GM19463 (cell line): ENCODE measurements around the gene OR14I1.
"Not testable (repeated sequence)": the region's sequence is repeated elsewhere in the genome, so short reads cannot be mapped to it uniquely, and the experiment has no call there.

Experiments
- ATAC-seq: cut with Tn5 transposase; IDR thresholded peaks from one replicate; pipeline ENCODE4 v1.9.1; 2021; ENCODE audit warnings: mild to moderate bottlenecking, moderate library complexity; ENCODE audit not compliant: unreplicated experiment

Gene OR14I1

DNA sequence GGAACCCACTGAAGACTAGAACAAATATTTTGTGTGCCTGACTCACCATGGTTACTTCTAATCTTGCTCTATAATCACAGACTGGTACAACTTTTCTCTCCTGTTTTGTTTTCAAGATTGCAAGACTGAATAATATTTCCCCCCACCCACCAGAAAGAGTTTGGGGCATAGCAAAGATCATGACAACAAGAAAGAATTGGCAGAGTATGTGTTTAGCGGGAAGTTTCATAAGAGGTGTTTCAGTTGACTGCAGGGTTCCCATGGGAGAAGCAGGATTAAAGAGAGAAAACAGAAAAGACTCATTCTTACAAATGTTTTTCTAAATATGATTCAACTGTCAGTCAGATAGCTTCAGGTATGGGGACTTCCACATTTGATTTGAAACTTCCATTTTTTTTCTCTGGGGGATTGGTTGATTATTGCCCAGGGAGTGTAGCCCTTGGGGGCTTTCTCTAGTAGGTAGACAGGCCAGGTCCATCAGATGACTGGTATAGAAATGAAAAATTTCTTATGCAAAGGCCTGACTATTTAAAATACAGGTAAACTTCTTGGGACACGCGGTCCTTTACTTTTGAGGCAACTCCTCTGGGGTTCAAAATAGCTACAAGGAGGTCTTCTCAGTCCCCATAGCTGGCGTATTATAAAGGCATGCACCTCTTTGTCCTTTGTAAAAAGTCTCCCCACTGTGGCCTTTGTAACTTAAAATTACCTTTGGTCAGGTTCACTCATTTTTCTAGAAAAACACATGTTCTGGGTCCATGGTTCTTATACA lies 13.9 kb downstream of the OR14I1 start:
- peak; percentile 77 for ATAC-seq

DNA sequence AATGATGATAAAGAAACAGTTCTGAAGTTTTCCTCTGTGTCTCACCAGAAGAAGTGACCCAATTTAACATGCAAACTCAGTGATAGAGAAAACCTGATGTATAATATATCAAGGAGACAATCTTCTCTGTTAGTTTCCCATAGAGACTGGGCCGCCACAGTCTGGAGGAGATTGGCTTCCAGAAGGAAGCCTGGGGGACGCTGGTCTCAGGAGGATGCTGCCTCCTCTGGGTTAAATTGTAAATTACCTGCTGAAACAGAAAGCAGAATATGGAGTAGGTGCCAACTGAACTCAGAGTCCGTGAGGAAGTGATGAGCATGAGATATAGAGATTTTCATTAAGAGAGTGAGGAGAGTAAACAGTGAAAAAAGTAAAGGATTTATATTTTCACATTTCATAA lies 15.8 kb downstream of the OR14I1 start:
- peak; percentile 71 for ATAC-seq

DNA sequence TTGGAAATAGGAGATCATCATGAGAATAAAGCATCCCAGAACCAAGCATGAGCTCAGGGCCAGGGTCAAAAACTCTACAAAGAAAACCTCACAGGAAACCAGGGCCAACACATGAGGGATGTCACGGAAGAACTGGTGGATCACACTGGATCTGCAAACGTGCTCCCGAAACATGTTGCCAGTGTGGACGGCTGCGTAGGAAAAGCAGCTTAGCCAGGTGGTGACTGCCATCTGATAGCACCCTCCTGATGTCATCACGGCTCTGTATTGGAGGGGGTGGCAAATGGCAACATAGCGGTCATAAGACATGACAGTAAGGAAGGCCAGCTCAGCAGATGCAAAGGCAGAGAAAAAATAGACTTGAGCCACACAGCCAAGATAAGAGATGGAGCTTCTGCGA lies 20.9 kb downstream of the OR14I1 start:
- no peak for ATAC-seq

DNA sequence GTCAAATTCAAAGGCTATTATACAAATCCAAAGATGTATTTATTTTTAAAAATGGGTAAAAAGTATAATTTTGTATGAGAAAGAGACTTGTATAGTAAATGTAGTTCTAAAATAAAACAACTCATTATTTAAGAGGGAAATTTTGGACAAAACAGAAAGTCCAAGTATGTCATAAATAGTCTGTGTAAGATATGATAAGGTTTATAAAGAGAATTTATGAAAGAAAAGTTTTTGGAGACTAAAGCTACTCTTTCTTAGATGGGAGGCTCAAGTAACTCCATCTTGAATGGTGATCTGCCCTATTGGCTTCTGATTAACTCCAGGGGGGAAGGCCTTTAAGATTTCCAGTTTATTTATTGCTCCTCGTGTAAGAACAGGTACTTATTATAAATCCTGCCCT lies 32.6 kb downstream of the OR14I1 start:
- ATAC-seq, result no peak

DNA sequence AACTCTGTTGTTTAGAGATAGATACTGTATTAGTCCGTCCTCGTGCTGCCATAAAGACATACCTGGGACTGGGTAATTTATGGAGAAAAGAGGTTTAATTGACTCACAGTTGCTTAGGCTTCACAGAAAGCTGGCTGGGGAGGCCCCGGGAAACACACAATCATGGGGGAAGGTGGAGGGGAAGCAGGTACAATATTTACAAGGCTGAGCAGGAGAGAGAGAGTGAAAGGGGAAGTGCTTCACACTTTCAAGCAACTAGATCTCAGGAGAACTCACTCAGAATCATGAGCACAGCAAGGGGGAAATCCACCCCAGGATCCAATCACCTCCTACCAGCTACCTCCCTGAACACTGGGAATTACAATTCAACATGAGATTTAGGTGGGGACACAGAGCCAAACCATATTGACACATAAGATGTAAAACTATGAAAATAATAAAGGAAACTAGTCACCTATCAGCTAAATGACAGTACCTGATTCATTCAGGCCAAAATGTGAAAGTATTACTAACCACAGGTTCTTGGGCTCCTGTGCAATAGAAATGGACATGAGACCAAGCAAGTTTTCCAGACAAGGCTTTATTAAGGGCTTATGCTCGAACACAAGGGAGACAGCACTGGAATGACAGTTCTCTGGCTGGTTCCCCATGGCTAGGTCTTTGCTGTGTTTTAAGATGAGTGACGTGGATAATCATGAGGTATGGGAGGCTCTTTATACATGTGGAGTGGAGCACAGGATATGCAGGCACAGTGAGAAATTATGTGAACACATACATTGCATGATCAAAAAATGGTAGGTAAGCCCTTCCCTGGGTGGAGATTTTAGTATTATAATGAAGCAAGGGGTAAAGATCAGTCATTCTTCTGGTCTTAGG lies 38.9 kb downstream of the OR14I1 start:
- ATAC-seq, result peak; percentile 97

DNA sequence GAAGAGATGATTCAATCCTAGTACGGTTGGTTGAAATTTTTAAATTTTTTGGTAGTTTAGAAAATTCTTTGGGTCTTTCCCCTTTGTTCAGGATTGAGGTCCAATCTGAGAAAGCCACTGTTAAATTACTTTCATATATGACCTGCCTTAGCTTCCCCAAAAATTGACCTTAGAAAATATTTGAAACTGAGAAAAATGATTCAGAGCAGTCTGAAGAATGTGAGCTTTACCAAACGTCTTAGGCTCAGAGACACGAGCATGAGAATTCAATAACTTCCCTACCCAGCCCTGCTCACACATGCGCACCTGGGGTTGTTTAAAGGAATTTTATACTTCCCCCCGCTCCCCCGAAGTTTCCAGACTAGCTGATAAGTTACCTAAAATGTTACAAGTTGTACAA lies 45.8 kb downstream of the OR14I1 start:
- peak; percentile 67 for ATAC-seq

DNA sequence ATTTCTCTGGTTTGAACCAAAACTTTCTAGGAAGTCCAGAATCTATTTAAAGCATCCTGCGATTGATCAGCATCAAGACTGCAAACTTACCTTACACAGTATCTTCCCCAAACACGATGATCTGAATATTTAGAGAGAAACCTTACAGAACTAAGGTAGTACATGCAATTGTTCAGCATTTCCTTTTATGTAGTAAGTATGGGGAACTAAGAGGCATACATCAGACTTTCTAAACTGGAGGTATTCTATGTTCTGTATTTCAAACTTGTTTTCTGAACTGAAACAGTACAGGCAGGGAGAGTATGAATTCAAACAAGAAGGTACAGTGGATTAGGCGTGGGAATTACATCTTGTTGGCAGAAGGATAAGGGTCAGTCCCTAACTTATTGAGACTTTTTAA lies 47.2 kb downstream of the OR14I1 start, which contains the start of gene OR2T27:
TSS of gene OR2T27 (minus strand) at position 175 of the 400 bp plus-strand sequence. CDS start 4,644 bp downstream, outside the sequence.
- not testable (repeated sequence) for ATAC-seq
